ENCODE results near the gene SMIM44. TPM values are rescaled to one million over a fixed set of nuclear protein-coding genes. Genes with fewer than 3 reads are reported as not detected.

Gene SMIM44
- total RNA-seq, 1 experiment from 2014 or later: not detected

DNA sequence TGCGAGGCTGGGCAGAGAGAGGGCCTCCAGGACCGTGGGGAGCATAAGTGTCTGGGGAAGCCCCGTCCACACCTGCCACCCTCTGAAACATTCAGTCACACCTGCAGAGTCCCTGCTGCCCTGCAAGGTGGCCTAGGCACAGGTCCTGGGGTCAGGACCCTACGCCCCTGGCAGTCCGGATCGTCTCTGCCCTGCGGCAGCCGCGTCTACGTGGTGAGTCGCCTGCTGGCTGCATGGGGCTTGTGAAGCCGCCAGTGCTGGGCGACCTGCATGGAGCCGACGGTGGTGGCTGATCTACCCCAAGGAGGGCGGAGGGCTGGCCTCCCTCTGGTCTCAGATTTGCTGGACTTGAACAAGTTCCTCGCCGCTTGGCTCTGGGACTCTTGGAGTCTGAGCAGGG lies 35.9 kb upstream of the SMIM44 start:
- no peak overlapping the region for H3K27ac ChIP-seq
- no peak overlapping the region for H2AFZ ChIP-seq
- TF ChIP-seq, protein P1, sequence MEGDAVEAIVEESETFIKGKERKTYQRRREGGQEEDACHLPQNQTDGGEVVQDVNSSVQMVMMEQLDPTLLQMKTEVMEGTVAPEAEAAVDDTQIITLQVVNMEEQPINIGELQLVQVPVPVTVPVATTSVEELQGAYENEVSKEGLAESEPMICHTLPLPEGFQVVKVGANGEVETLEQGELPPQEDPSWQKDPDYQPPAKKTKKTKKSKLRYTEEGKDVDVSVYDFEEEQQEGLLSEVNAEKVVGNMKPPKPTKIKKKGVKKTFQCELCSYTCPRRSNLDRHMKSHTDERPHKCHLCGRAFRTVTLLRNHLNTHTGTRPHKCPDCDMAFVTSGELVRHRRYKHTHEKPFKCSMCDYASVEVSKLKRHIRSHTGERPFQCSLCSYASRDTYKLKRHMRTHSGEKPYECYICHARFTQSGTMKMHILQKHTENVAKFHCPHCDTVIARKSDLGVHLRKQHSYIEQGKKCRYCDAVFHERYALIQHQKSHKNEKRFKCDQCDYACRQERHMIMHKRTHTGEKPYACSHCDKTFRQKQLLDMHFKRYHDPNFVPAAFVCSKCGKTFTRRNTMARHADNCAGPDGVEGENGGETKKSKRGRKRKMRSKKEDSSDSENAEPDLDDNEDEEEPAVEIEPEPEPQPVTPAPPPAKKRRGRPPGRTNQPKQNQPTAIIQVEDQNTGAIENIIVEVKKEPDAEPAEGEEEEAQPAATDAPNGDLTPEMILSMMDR (conservative IDR thresholded peaks at IDR 0.05): no peak
- no peak for TF ChIP-seq EZH2 (IDR thresholded peaks at IDR 0.05; ENCODE audit: low read depth)
- no peak for DNase-seq
- no peaks in the 10 kb centered on the region for H3K4me1 ChIP-seq (replicated peaks; ENCODE audit: insufficient read depth)
- H3K4me3 ChIP-seq: no peak overlapping the region
- H4K20me1 ChIP-seq (ENCODE audit: insufficient read depth): peaks cover 9% of the 10 kb centered on the region; the same call in 1 of the 2 replicates
- H3K9me3 ChIP-seq (ENCODE audit: insufficient read depth, low read depth): no peaks in the 10 kb centered on the region
- no peaks in the 10 kb centered on the region for H3F3A ChIP-seq (ENCODE audit: insufficient read depth, low read depth)
- peaks cover 22% of the 10 kb centered on the region; the same call in 1 of the 2 replicates for H3K79me2 ChIP-seq (ENCODE audit: low read depth)
- CTCF ChIA-PET: no interaction called here
- H3K36me3 ChIP-seq (ENCODE audit: low read depth): no peaks in the 10 kb centered on the region
- POLR2A ChIA-PET (ENCODE audit: unreplicated experiment): no interaction called here
- no peak overlapping the region for H3K4me2 ChIP-seq
- BruUV-seq (replicated peaks): no TSS peak
- H3K9me2 ChIP-seq (ENCODE audit: insufficient read depth): no peaks in the 10 kb centered on the region
- intact Hi-C loops (cut with micrococcal nuclease; ENCODE audit: unreplicated experiment): no loop called here
- H3K27me3 ChIP-seq (ENCODE audit: insufficient read depth, low read depth): no peaks in the 10 kb centered on the region

DNA sequence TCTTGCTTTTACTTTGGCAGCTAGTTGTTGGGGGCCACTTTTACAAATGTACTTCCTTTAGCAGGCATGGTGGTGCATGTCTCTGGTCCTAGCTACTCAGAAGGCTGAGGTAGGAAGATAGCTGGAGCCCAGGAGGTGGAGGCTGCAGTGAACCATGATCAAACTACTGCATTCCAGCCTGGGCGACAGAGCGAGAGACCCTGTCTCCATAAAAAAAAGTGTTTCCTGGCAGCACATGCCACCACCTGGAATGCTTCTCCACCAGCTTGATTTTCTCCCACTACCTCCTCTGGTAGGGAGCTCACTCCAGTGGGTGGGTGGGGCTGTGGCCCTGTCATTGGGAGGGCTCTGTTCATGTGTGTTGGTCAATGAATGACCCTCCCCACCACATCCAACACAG lies 35.4 kb upstream of the SMIM44 start:
- no peak overlapping the region for H3K4me2 ChIP-seq
- H3K79me2 ChIP-seq (ENCODE audit: low read depth): peaks cover 22% of the 10 kb centered on the region; the same call in 1 of the 2 replicates
- H3F3A ChIP-seq (ENCODE audit: insufficient read depth, low read depth): no peaks in the 10 kb centered on the region
- no TSS peak for BruUV-seq (replicated peaks)
- H3K9me2 ChIP-seq (ENCODE audit: insufficient read depth): no peaks in the 10 kb centered on the region
- no peaks in the 10 kb centered on the region for H3K36me3 ChIP-seq (ENCODE audit: low read depth)
- no peak overlapping the region for H2AFZ ChIP-seq
- DNase-seq: no peak
- H3K4me3 ChIP-seq: no peak overlapping the region
- H4K20me1 ChIP-seq (ENCODE audit: insufficient read depth): peaks cover 9% of the 10 kb centered on the region; the same call in 1 of the 2 replicates
- POLR2A ChIA-PET (ENCODE audit: unreplicated experiment): no interaction called here
- intact Hi-C loops (cut with micrococcal nuclease; ENCODE audit: unreplicated experiment): no loop called here
- CTCF ChIA-PET: no interaction called here
- no peaks in the 10 kb centered on the region for H3K27me3 ChIP-seq (ENCODE audit: insufficient read depth, low read depth)
- H3K27ac ChIP-seq: no peak overlapping the region
- no peaks in the 10 kb centered on the region for H3K9me3 ChIP-seq (ENCODE audit: insufficient read depth, low read depth)
- no peaks in the 10 kb centered on the region for H3K4me1 ChIP-seq (replicated peaks; ENCODE audit: insufficient read depth)
- TF ChIP-seq, protein P1 (conservative IDR thresholded peaks at IDR 0.05): no peak
- TF ChIP-seq EZH2 (IDR thresholded peaks at IDR 0.05; ENCODE audit: low read depth): no peak

DNA sequence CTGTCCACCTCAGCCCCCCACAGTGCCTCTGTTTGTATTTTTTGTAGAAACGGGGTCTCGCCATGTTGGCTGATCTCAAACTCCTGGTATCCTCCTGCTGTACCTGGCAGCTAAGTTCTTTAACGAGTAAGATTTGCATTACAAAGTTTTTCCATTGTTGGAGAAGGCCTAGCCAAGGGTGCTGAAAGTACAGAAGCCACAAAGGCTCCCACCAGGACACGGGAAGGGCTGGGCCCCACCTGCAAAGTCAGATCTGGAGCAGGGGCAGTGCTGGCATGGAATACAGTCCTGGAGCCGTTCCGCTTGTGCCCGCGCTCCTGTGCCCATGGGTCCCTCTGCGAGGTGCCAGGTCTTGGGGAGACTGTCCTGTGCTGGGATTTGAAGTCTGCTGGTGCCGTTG lies 35.0 kb upstream of the SMIM44 start:
- TF ChIP-seq, protein P1 (conservative IDR thresholded peaks at IDR 0.05): no peak
- TF ChIP-seq EZH2 (IDR thresholded peaks at IDR 0.05; ENCODE audit: low read depth): no peak
- H3K9me2 ChIP-seq (ENCODE audit: insufficient read depth): no peaks in the 10 kb centered on the region
- H3K27ac ChIP-seq: no peak overlapping the region
- no TSS peak for BruUV-seq (replicated peaks)
- no peak for DNase-seq
- H3K4me3 ChIP-seq: no peak overlapping the region
- H3F3A ChIP-seq (ENCODE audit: insufficient read depth, low read depth): no peaks in the 10 kb centered on the region
- H3K27me3 ChIP-seq (ENCODE audit: insufficient read depth, low read depth): no peaks in the 10 kb centered on the region
- POLR2A ChIA-PET (ENCODE audit: unreplicated experiment): no interaction called here
- intact Hi-C loops (cut with micrococcal nuclease; ENCODE audit: unreplicated experiment): no loop called here
- peaks cover 22% of the 10 kb centered on the region; the same call in 1 of the 2 replicates for H3K79me2 ChIP-seq (ENCODE audit: low read depth)
- no peak overlapping the region for H3K4me2 ChIP-seq
- H3K36me3 ChIP-seq (ENCODE audit: low read depth): no peaks in the 10 kb centered on the region
- CTCF ChIA-PET: no interaction called here
- H4K20me1 ChIP-seq (ENCODE audit: insufficient read depth): peaks cover 9% of the 10 kb centered on the region; the same call in 1 of the 2 replicates
- H3K4me1 ChIP-seq (replicated peaks; ENCODE audit: insufficient read depth): no peaks in the 10 kb centered on the region
- H2AFZ ChIP-seq: no peak overlapping the region
- no peaks in the 10 kb centered on the region for H3K9me3 ChIP-seq (ENCODE audit: insufficient read depth, low read depth)

All from PC-9 (cell line).